H1 (cell line): ENCODE measurements around the gene AVL9. TPM values are rescaled to one million over a fixed set of nuclear protein-coding genes. Genes with fewer than 3 reads are reported as not detected.

Source experiments
- CTCF ChIA-PET: fragments of 300-600 bp; sonication (Branson Sonifier 250); formaldehyde crosslinking; loops from one replicate; lab custom pipeline; 2021; ENCODE audit not compliant: partially characterized antibody; lab: Charles Lee
- POLR2A ChIA-PET: fragments of 300-600 bp; sonication (Branson Sonifier 250); formaldehyde crosslinking; loops from one replicate; lab custom pipeline; 2021; ENCODE audit warnings: inconsistent platforms; ENCODE audit not compliant: partially characterized antibody; lab: Charles Lee
- DNase-seq, 2 experiments: peaks; one replicate each; pipeline versions ENCODE4 v3.0.0 to v3.0.0-alpha.2; 2010 to 2022; ENCODE audit warnings: low spot score in 2 of 2, low read depth in 1 of 2, mixed read lengths in 1 of 2
- FAIRE-seq: peaks from 2 replicates; lab custom pipeline; 2011; peaks lifted over from hg19 to GRCh38; lab: Jason Lieb, UNC
- H2AFZ ChIP-seq: 2 replicates; pipeline ENCODE4 v1.8.1; 2012; ENCODE audit warnings: low read length, inconsistent platforms
- H2AK5ac ChIP-seq: 2 replicates; pipeline ENCODE4 v1.6.1; 2013; ENCODE audit warnings: low read depth, low read length
- H2BK120ac ChIP-seq: replicated peaks from 2 replicates; pipeline ENCODE3; 2013; ENCODE audit warnings: low read depth, low read length, inconsistent platforms
- H2BK12ac ChIP-seq: 2 replicates; pipeline ENCODE4 v1.6.1; 2013; ENCODE audit warnings: low read depth, low read length
- H2BK15ac ChIP-seq: 2 replicates; pipeline ENCODE4 v1.6.1; 2013; ENCODE audit warnings: low read length
- H2BK20ac ChIP-seq: 2 replicates; pipeline ENCODE4 v1.6.1; 2013; ENCODE audit warnings: low read length
- H2BK5ac ChIP-seq: 2 replicates; pipeline ENCODE4 v1.6.1; 2013; ENCODE audit warnings: low read depth, low read length
- H3K14ac ChIP-seq: 2 replicates; pipeline ENCODE4 v1.6.1; 2013; ENCODE audit warnings: inconsistent platforms; ENCODE audit not compliant: insufficient read length
- H3K18ac ChIP-seq: 2 replicates; pipeline ENCODE4 v1.6.1; 2013; ENCODE audit warnings: low read length; ENCODE audit errors: extremely low read depth
- H3K23ac ChIP-seq: 2 replicates; pipeline ENCODE4 v1.6.1; 2013; ENCODE audit warnings: inconsistent platforms; ENCODE audit not compliant: insufficient read length
- H3K23me2 ChIP-seq: 2 replicates; pipeline ENCODE4 v1.6.1; 2013; ENCODE audit warnings: low read depth, low read length
- H3K27ac ChIP-seq: 2 replicates; pipeline ENCODE4 v1.6.1; 2011; ENCODE audit warnings: low read depth, low read length, inconsistent platforms
- H3K27me3 ChIP-seq, 4 experiments: replicated peaks in 1 of 4; 1 replicate in 1 of 4; 2 replicates in 3 of 4; pipeline versions ENCODE4 v1.6.1 to v1.8.1; 2011 to 2013; ENCODE audit warnings: low read length in 3 of 4, mild to moderate bottlenecking in 3 of 4, inconsistent platforms in 2 of 4, mixed read lengths in 2 of 4, moderate library complexity in 1 of 4; ENCODE audit not compliant: control insufficient read depth in 3 of 4, insufficient read depth in 3 of 4; ENCODE audit errors: extremely low read depth in 1 of 4
- H3K36me3 ChIP-seq, 4 experiments: 2 replicates each; pipeline versions ENCODE4 v1.6.1 to v1.8.1; 2011 to 2013; ENCODE audit warnings: mild to moderate bottlenecking in 4 of 4, low read length in 3 of 4, moderate library complexity in 2 of 4, control low read depth in 1 of 4, inconsistent platforms in 1 of 4; ENCODE audit not compliant: insufficient read depth in 4 of 4, control insufficient read depth in 2 of 4
- H3K4ac ChIP-seq: replicated peaks from 2 replicates; pipeline ENCODE3; 2013; ENCODE audit warnings: low read length, low read depth, mixed read lengths, inconsistent platforms; ENCODE audit not compliant: insufficient read length
- H3K4me1 ChIP-seq, 4 experiments: replicated peaks in 1 of 4; 1 replicate in 1 of 4; 2 replicates in 3 of 4; pipeline versions ENCODE4 v1.6.1 to v1.8.1; 2011 to 2013; ENCODE audit warnings: low read length in 3 of 4, inconsistent platforms in 2 of 4, mixed read lengths in 1 of 4; ENCODE audit not compliant: insufficient read depth in 4 of 4, control insufficient read depth in 3 of 4
- H3K4me2 ChIP-seq, 2 experiments: 2 replicates each; pipeline versions ENCODE4 v1.6.1 to v1.8.1; 2011 to 2013; ENCODE audit warnings: low read depth in 2 of 2, low read length in 2 of 2, control low read depth in 1 of 2, inconsistent platforms in 1 of 2, mild to moderate bottlenecking in 1 of 2; ENCODE audit not compliant: insufficient read depth in 1 of 2
- H3K4me3 ChIP-seq, 4 experiments: fragments of 200-600, 300-600 bp in 1 of 4; sonication (generic), shearing (Covaris generic), sonication (Bioruptor Twin) in 1 of 4; 2 replicates each; pipeline versions ENCODE4 v1.5.1 to v1.8.1; 2011 to 2016; ENCODE audit warnings: low read length in 4 of 4, low read depth in 3 of 4, control low read depth in 2 of 4, inconsistent platforms in 2 of 4, mild to moderate bottlenecking in 2 of 4, mixed read lengths in 1 of 4, moderate library complexity in 1 of 4; ENCODE audit not compliant: insufficient read depth in 2 of 4; ENCODE audit errors: extremely low read depth in 1 of 4
- H3K56ac ChIP-seq: replicated peaks from 2 replicates; pipeline ENCODE3; 2013; ENCODE audit warnings: low read depth, mild to moderate bottlenecking, mixed read lengths, low read length, inconsistent platforms; ENCODE audit not compliant: insufficient read length
- H3K79me1 ChIP-seq: 2 replicates; pipeline ENCODE4 v1.6.1; 2013; ENCODE audit warnings: low read depth, low read length, control low read depth
- H3K79me2 ChIP-seq, 2 experiments: 2 replicates each; pipeline versions ENCODE4 v1.6.1 to v1.8.1; 2012 to 2013; ENCODE audit warnings: low read length in 2 of 2, mild to moderate bottlenecking in 2 of 2, inconsistent platforms in 1 of 2; ENCODE audit not compliant: insufficient read depth in 2 of 2, control insufficient read depth in 1 of 2
- H3K9ac ChIP-seq, 4 experiments: replicated peaks in 1 of 4; 1 replicate in 1 of 4; 2 replicates in 3 of 4; pipeline versions ENCODE4 v1.6.1 to v1.8.1; 2011 to 2013; ENCODE audit warnings: low read depth in 3 of 4, low read length in 3 of 4, control low read depth in 2 of 4, mild to moderate bottlenecking in 2 of 4, moderate library complexity in 2 of 4, inconsistent platforms in 1 of 4; ENCODE audit errors: extremely low read depth in 1 of 4
- H3K9me3 ChIP-seq, 2 experiments: 2 replicates each; pipeline versions ENCODE4 v1.6.1 to v1.8.1; 2012 to 2013; ENCODE audit warnings: mild to moderate bottlenecking in 2 of 2, moderate library complexity in 2 of 2, control low read depth in 1 of 2, inconsistent platforms in 1 of 2, low read depth in 1 of 2, low read length in 1 of 2, mixed read lengths in 1 of 2; ENCODE audit not compliant: insufficient read depth in 2 of 2
- H4K20me1 ChIP-seq, 2 experiments: replicated peaks in 1 of 2; 2 replicates each; pipeline versions ENCODE3 to v1.8.1; 2011 to 2013; ENCODE audit warnings: inconsistent platforms in 2 of 2, low read length in 2 of 2, mild to moderate bottlenecking in 1 of 2; ENCODE audit not compliant: insufficient read depth in 2 of 2, control insufficient read depth in 1 of 2
- H4K5ac ChIP-seq: 2 replicates; pipeline ENCODE4 v1.6.1; 2013; ENCODE audit warnings: low read length, low read depth, mixed read lengths, inconsistent platforms; ENCODE audit not compliant: insufficient read length
- H4K8ac ChIP-seq: 2 replicates; pipeline ENCODE4 v1.8.0; 2013; ENCODE audit warnings: mild to moderate bottlenecking, moderate library complexity, low read length, inconsistent platforms; ENCODE audit not compliant: insufficient read depth; ENCODE audit errors: extremely low read depth
- H4K91ac ChIP-seq: replicated peaks from 2 replicates; pipeline ENCODE3; 2013; ENCODE audit warnings: low read length, mixed read lengths, inconsistent platforms; ENCODE audit not compliant: insufficient read length
- BACH1 ChIP-seq: IDR thresholded peaks from 2 replicates; pipeline ENCODE4 v1.6.1; 2012; ENCODE audit warnings: low read length, improper control_type of control experiment
- BRCA1 ChIP-seq: IDR thresholded peaks from 2 replicates; pipeline ENCODE4 v1.6.1; 2012; ENCODE audit warnings: low read depth, low read length, improper control_type of control experiment
- CBX5 ChIP-seq: fragments of 300-800, 300-1000 bp; sonication (generic); IDR thresholded peaks from 2 replicates; pipeline ENCODE4 v1.7.1; 2016; ENCODE audit warnings: antibody characterized with exemption, low read length, low read depth
- CEBPB ChIP-seq: IDR thresholded peaks from 2 replicates; pipeline ENCODE4 v1.6.1; 2012; ENCODE audit warnings: low read depth, low read length
- CREB1 ChIP-seq: IDR thresholded peaks from 2 replicates; pipeline ENCODE4 v1.6.1; 2012; ENCODE audit warnings: inconsistent platforms
- CTBP2 ChIP-seq: IDR thresholded peaks from 2 replicates; pipeline ENCODE4 v1.7.0; 2011; ENCODE audit warnings: borderline replicate concordance, mild to moderate bottlenecking, moderate library complexity, mixed read lengths, low read length; ENCODE audit not compliant: insufficient read depth, insufficient read length
- JUN ChIP-seq: IDR thresholded peaks from 2 replicates; pipeline ENCODE4 v1.6.1; 2011; ENCODE audit warnings: low read depth, mild to moderate bottlenecking, improper control_type of control experiment, low read length
- MAFK ChIP-seq: IDR thresholded peaks from 2 replicates; pipeline ENCODE4 v1.6.1; 2012; ENCODE audit warnings: low read depth, mild to moderate bottlenecking, improper control_type of control experiment, low read length
- NRF1 ChIP-seq: IDR thresholded peaks from 2 replicates; pipeline ENCODE4 v1.6.1; 2011; ENCODE audit warnings: mild to moderate bottlenecking, low read depth, low read length, improper control_type of control experiment
- RAD21 ChIP-seq, 2 experiments: IDR thresholded peaks in 1 of 2; conservative IDR thresholded peaks in 1 of 2; 2 replicates each; pipeline ENCODE4 v1.6.1; 2011; ENCODE audit warnings: low read depth in 2 of 2, low read length in 2 of 2, improper control_type of control experiment in 1 of 2, inconsistent platforms in 1 of 2, mild to moderate bottlenecking in 1 of 2, moderate library complexity in 1 of 2
- RBBP5 ChIP-seq: IDR thresholded peaks from 2 replicates; pipeline ENCODE4 v1.7.1; 2012; ENCODE audit warnings: low read depth, mild to moderate bottlenecking, inconsistent platforms, low read length, moderate library complexity, borderline replicate concordance
- TEAD4 ChIP-seq: IDR thresholded peaks from 2 replicates; pipeline ENCODE4 v1.6.1; 2012; ENCODE audit warnings: low read depth, low read length, inconsistent platforms, mixed read lengths
- WGBS, 2 experiments: shearing (Covaris generic) in 1 of 2; methylation state at CpG; one replicate each; pipeline versions ENCODE4 v1.1.6 to v1.1.7; 2013 to 2015; ENCODE audit warnings: low lambda C conversion rate in 2 of 2, mixed read lengths in 2 of 2, inconsistent platforms in 1 of 2, low coverage in 1 of 2, missing lambda C conversion rate in 1 of 2; ENCODE audit not compliant: insufficient replicate concordance in 2 of 2, insufficient coverage in 1 of 2, insufficient read length in 1 of 2; ENCODE audit errors: extremely low coverage in 1 of 2, missing lambda C conversion rate in 1 of 2; 5-methylcytosine and 5-hydroxymethylcytosine counted together
- polyA plus RNA-seq, 7 experiments: library from polyadenylated mRNA; depleted of rRNA in 3 of 7; stranded (reverse) in 5 of 7; unstranded in 2 of 7; fragments of >200 nt in 5 of 7; fragments of 200-250 nt in 2 of 7; gene quantifications; 1 replicate in 5 of 7; 2 replicates in 1 of 7; 4 replicates in 1 of 7; pipeline versions ENCODE4 v1.2.1 to v1.2.3, GENCODE V29; 2011 to 2013; ENCODE audit warnings: missing spikeins in 2 of 7, mixed read lengths in 2 of 7
- total RNA-seq: library from RNA; stranded (reverse); fragmentation: NEBNext Ultra II Directional; extraction: Animal tissue kit (Norgen Biotek cat#: 25700); gene quantifications from 2 replicates; pipeline ENCODE4 v1.2.1, GENCODE V29; 2021
- TF ChIP-seq, protein P1 (sequence below): IDR thresholded peaks from 2 replicates; pipeline ENCODE4 v1.6.1; 2011; ENCODE audit warnings: low read length, improper control_type of control experiment

AVL9 gene
- total and polyA plus RNA-seq, 2 of the 8 experiments (the other 6 are each of a cell fraction or from before 2014, with no cell fraction given): 15.5 to 42.1 TPM

GRCh38 chr7:32542595-32542994 is 47.3 kb downstream of the AVL9 start:
- H3K4me3 ChIP-seq: no peak overlapping the region
- FAIRE-seq: no peak
- peaks cover 0 to 22% of the 10 kb centered on the region in 2 experiments; a peak in 2 of 4 replicates for H3K79me2 ChIP-seq
- no peak for TF ChIP-seq MAFK
- no peak for TF ChIP-seq CEBPB
- TF ChIP-seq BACH1: no peak
- no peak for TF ChIP-seq BRCA1
- TF ChIP-seq CREB1: no peak
- TF ChIP-seq RBBP5: no peak
- TF ChIP-seq NRF1: no peak
- no peak for TF ChIP-seq RAD21 (IDR thresholded peaks at IDR 0.05 in 1 of 2, conservative IDR thresholded peaks at IDR 0.05 in 1 of 2; ENCODE audit: low read depth in 2 of 2, low read length in 2 of 2)
- no peak for TF ChIP-seq TEAD4
- TF ChIP-seq CTBP2: no peak
- TF ChIP-seq JUN: no peak
- no peak for TF ChIP-seq CBX5
- TF ChIP-seq, protein P1, sequence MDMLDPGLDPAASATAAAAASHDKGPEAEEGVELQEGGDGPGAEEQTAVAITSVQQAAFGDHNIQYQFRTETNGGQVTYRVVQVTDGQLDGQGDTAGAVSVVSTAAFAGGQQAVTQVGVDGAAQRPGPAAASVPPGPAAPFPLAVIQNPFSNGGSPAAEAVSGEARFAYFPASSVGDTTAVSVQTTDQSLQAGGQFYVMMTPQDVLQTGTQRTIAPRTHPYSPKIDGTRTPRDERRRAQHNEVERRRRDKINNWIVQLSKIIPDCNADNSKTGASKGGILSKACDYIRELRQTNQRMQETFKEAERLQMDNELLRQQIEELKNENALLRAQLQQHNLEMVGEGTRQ: no peak

More at GRCh38 chr7:32542595-32542994, 47.3 kb downstream of the AVL9 start:
- Histone ChIP-seq H3K9me3 (no peaks in the 10 kb centered on the region), H3K4ac (no peak overlapping the region), H3K27me3 (no peaks in the 10 kb centered on the region), H2BK15ac (no peak overlapping the region), H3K4me2 (no peak overlapping the region), H4K5ac (no peak overlapping the region), H2AK5ac (no peak overlapping the region), H3K56ac (no peak overlapping the region), H3K27ac (no peak overlapping the region), H3K14ac (no peak overlapping the region), H3K4me1 (0 out of 7 replicates have a peak, but pooled peaks cover 0 to 5% (median 0%) of the 10 kb centered on the region in 4 experiments), H4K20me1 (peaks cover 3 to 5% of the 10 kb centered on the region in 2 experiments), H2AFZ (no peak overlapping the region), H2BK20ac (no peak overlapping the region), H2BK12ac (no peak overlapping the region), H3K36me3 (peaks cover 0 to 13% (median 3%) of the 10 kb centered on the region in 4 experiments; a peak in 3 of 8 replicates), H4K91ac (no peak overlapping the region), H2BK5ac (no peak overlapping the region), H3K79me1 (no peaks in the 10 kb centered on the region; the same call in 1 of the 2 replicates), H2BK120ac (no peak overlapping the region), H3K23ac (no peak overlapping the region), H3K23me2 (no peaks in the 10 kb centered on the region), H4K8ac (no peak overlapping the region), H3K9ac (no peak overlapping the region; a peak in 1 of 7 replicates), H3K18ac (no peak overlapping the region)
- WGBS, 2 experiments: 59% methylated on average over 2 of the region's 2 CpGs; no CpG with 5 or more reads in 1 of the 2 experiments
- no peak for DNase-seq
- POLR2A ChIA-PET: interaction anchor here (1.4 kb wide), 1 partner anchor 10 kb away, joined by 3 read pairs; no protein-coding TSS in a partner anchor
- CTCF ChIA-PET: no interaction called here
